H9 (cell line): Measurements from ENCODE around the gene TSPEAR. TPM values are rescaled to one million over a fixed set of nuclear protein-coding genes. Genes with fewer than 3 reads are reported as not detected.

Source experiments
- DNase-seq: peaks from one replicate; pipeline ENCODE4 v3.0.0-alpha.2; 2017
- H2AFZ ChIP-seq: one replicate; pipeline ENCODE4 v1.6.1; 2013; ENCODE audit warnings: mild to moderate bottlenecking, low read length, control low read depth, moderate library complexity
- H2AK5ac ChIP-seq: 2 replicates; pipeline ENCODE4 v1.6.1; 2013; ENCODE audit warnings: low read length, control low read depth, mixed read lengths; ENCODE audit not compliant: insufficient read length
- H2BK120ac ChIP-seq: one replicate; pipeline ENCODE4 v1.6.1; 2013; ENCODE audit warnings: low read depth, mild to moderate bottlenecking, low read length, control low read depth, inconsistent platforms; ENCODE audit not compliant: poor library complexity, severe bottlenecking
- H2BK12ac ChIP-seq: 2 replicates; pipeline ENCODE4 v1.6.1; 2013; ENCODE audit warnings: low read length, control low read depth, mixed read lengths, low read depth; ENCODE audit not compliant: insufficient read length
- H2BK15ac ChIP-seq: 2 replicates; pipeline ENCODE4 v1.6.1; 2013; ENCODE audit warnings: low read depth, low read length, control low read depth
- H2BK20ac ChIP-seq: one replicate; pipeline ENCODE4 v1.6.1; 2013; ENCODE audit warnings: low read depth, mild to moderate bottlenecking, low read length, control low read depth, inconsistent platforms; ENCODE audit not compliant: poor library complexity, severe bottlenecking
- H2BK5ac ChIP-seq: 2 replicates; pipeline ENCODE4 v1.6.1; 2013; ENCODE audit warnings: low read length, control low read depth, mixed read lengths; ENCODE audit not compliant: insufficient read length
- H3K14ac ChIP-seq: 2 replicates; pipeline ENCODE4 v1.6.1; 2013; ENCODE audit warnings: low read length, control low read depth; ENCODE audit not compliant: insufficient read depth
- H3K18ac ChIP-seq: 2 replicates; pipeline ENCODE4 v1.6.1; 2013; ENCODE audit warnings: low read depth, mild to moderate bottlenecking, mixed read lengths, low read length, control low read depth; ENCODE audit not compliant: insufficient read length
- H3K23ac ChIP-seq: 2 replicates; pipeline ENCODE4 v1.6.1; 2013; ENCODE audit warnings: low read length, control low read depth, mixed read lengths, low read depth; ENCODE audit not compliant: insufficient read length
- H3K23me2 ChIP-seq: 2 replicates; pipeline ENCODE4 v1.6.1; 2013; ENCODE audit warnings: low read depth, mild to moderate bottlenecking, mixed read lengths, low read length, control low read depth; ENCODE audit not compliant: insufficient read length, poor library complexity, severe bottlenecking
- H3K27ac ChIP-seq: 2 replicates; pipeline ENCODE4 v1.5.1; 2013; ENCODE audit warnings: low read length, control low read depth, mixed read lengths, low read depth; ENCODE audit not compliant: insufficient read length
- H3K27me3 ChIP-seq: 2 replicates; pipeline ENCODE4 v1.6.1; 2013; ENCODE audit warnings: low read length, control low read depth, inconsistent platforms; ENCODE audit not compliant: insufficient read depth
- H3K4ac ChIP-seq: 2 replicates; pipeline ENCODE4 v1.6.1; 2013; ENCODE audit warnings: low read depth, mild to moderate bottlenecking, control low read depth, inconsistent platforms, low read length, moderate library complexity
- H3K4me1 ChIP-seq: 2 replicates; pipeline ENCODE4 v1.6.1; 2013; ENCODE audit warnings: low read length, control low read depth, inconsistent platforms; ENCODE audit not compliant: insufficient read depth
- H3K4me2 ChIP-seq: 2 replicates; pipeline ENCODE4 v1.6.1; 2013; ENCODE audit warnings: low read length, control low read depth, mixed read lengths; ENCODE audit not compliant: insufficient read length, insufficient read depth
- H3K56ac ChIP-seq: 2 replicates; pipeline ENCODE4 v1.6.1; 2013; ENCODE audit warnings: low read depth, mild to moderate bottlenecking, mixed read lengths, low read length, control low read depth; ENCODE audit not compliant: insufficient read length
- H3K79me1 ChIP-seq: 2 replicates; pipeline ENCODE4 v1.6.1; 2013; ENCODE audit warnings: low read depth, mild to moderate bottlenecking, moderate library complexity, low read length, control low read depth, inconsistent platforms; ENCODE audit not compliant: insufficient read depth, poor library complexity, severe bottlenecking
- H3K79me2 ChIP-seq: 2 replicates; pipeline ENCODE4 v1.6.1; 2013; ENCODE audit warnings: low read length, control low read depth, inconsistent platforms; ENCODE audit not compliant: insufficient read depth
- H3K9ac ChIP-seq: 2 replicates; pipeline ENCODE4 v1.6.1; 2013; ENCODE audit warnings: low read length, control low read depth, mixed read lengths; ENCODE audit not compliant: insufficient read length; ENCODE audit errors: extremely low read depth
- H3K9me3 ChIP-seq: one replicate; pipeline ENCODE4 v1.6.1; 2013; ENCODE audit warnings: low read depth, low read length, inconsistent platforms; ENCODE audit not compliant: control insufficient read depth
- H3T11ph ChIP-seq: one replicate; pipeline ENCODE4 v1.6.1; 2013; ENCODE audit warnings: mild to moderate bottlenecking, low read length, control low read depth, inconsistent platforms
- H4K20me1 ChIP-seq: one replicate; pipeline ENCODE4 v1.6.1; 2013; ENCODE audit not compliant: control insufficient read depth, insufficient read length, insufficient read depth
- H4K5ac ChIP-seq: 2 replicates; pipeline ENCODE4 v1.6.1; 2013; ENCODE audit warnings: low read depth, mild to moderate bottlenecking, mixed read lengths, low read length, control low read depth; ENCODE audit not compliant: insufficient read length
- H4K8ac ChIP-seq: replicated peaks from 2 replicates; pipeline ENCODE4 v1.6.1; 2013; ENCODE audit warnings: low read length, control low read depth, mixed read lengths, low read depth; ENCODE audit not compliant: insufficient read length
- H4K91ac ChIP-seq: 2 replicates; pipeline ENCODE4 v1.6.1; 2013; ENCODE audit warnings: low read depth, mild to moderate bottlenecking, moderate library complexity, mixed read lengths, low read length, control low read depth; ENCODE audit not compliant: insufficient read length
- H3K27ac Mint-ChIP-seq, 3 experiments: 2 replicates in 2 of 3; 3 replicates in 1 of 3; pipeline ENCODE4 v1.8.0; 2020 to 2021; ENCODE audit warnings: mixed read lengths in 3 of 3, mild to moderate bottlenecking in 1 of 3, moderate library complexity in 1 of 3
- H3K27me3 Mint-ChIP-seq: 2 replicates; pipeline ENCODE4 v1.8.0; 2021; ENCODE audit warnings: low read depth, mild to moderate bottlenecking, moderate library complexity, mixed read lengths
- H3K36me3 Mint-ChIP-seq, 3 experiments: 2 replicates in 2 of 3; 3 replicates in 1 of 3; pipeline ENCODE4 v1.8.0; 2020 to 2021; ENCODE audit warnings: low read depth in 3 of 3, mixed read lengths in 3 of 3; ENCODE audit not compliant: insufficient read depth in 1 of 3
- H3K4me1 Mint-ChIP-seq, 2 experiments: 2 replicates each; pipeline ENCODE4 v1.8.0; 2020; ENCODE audit warnings: mixed read lengths in 2 of 2
- H3K4me3 Mint-ChIP-seq, 2 experiments: 2 replicates in 1 of 2; 3 replicates in 1 of 2; pipeline ENCODE4 v1.8.0; 2020 to 2021; ENCODE audit warnings: mild to moderate bottlenecking in 2 of 2, mixed read lengths in 2 of 2, moderate library complexity in 1 of 2
- H3K9me3 Mint-ChIP-seq, 2 experiments: 2 replicates in 1 of 2; 3 replicates in 1 of 2; pipeline ENCODE4 v1.8.0; 2020; ENCODE audit warnings: mild to moderate bottlenecking in 2 of 2, mixed read lengths in 2 of 2, moderate library complexity in 1 of 2
- WGBS: extraction: QIAGEN DNeasy Blood & Tissue Kit; methylation state at CpG from one replicate; pipeline ENCODE4 v1.1.7; 2013; ENCODE audit warnings: missing lambda C conversion rate, low lambda C conversion rate, mixed read lengths; ENCODE audit not compliant: insufficient read length; ENCODE audit errors: extremely low coverage; 5-methylcytosine and 5-hydroxymethylcytosine counted together
- total RNA-seq: library from RNA; stranded (reverse); gene quantifications from 2 replicates; pipeline ENCODE4 v1.2.1, GENCODE V29; 2021
- TF ChIP-seq, protein P1 (sequence below): fragments of 200-600 bp; sonication (generic); conservative IDR thresholded peaks from 3 replicates; pipeline ENCODE4 v1.8.0; 2021; ENCODE audit warnings: antibody characterized with exemption, mild to moderate bottlenecking

The TSPEAR gene
- total RNA-seq, 1 experiment from 2014 or later = 1.3 TPM

DNA sequence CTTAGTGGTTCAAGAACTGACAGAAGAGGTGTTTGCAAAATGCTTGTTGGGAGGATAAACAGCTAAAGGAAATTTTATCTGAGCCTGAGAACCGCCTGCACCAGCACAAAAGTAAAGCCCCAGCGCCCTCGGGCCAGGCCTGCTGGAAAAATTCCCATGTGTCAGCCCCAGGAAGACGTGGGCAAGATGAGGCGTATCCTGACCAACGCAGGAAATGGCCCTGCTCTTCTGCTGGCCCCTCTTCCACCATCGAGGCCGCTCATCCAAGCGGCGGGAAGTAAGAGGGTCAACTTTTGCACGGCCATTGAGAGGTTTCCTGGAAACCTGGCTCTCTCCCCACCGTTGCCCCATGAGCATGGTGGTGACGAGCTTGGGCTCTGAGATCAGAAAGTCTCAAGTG, 216.4 kb downstream of the TSPEAR start:
- Histone ChIP-seq H2AFZ (no peak overlapping the region), H3K23ac (no peak overlapping the region), H3K56ac (no peak overlapping the region), H3K18ac (no peak overlapping the region), H2BK120ac (no peak overlapping the region), H2BK15ac (no peak overlapping the region), H3T11ph (no peak overlapping the region), H3K9ac (no peak overlapping the region), H3K27ac (no peak overlapping the region), H3K4me1 (peaks cover 4% of the 10 kb centered on the region; the same call in 1 of the 2 replicates), H4K91ac (no peak overlapping the region), H2BK12ac (no peak overlapping the region), H4K8ac (no peak overlapping the region), H3K9me3 (peaks cover 24% of the 10 kb centered on the region), H2BK5ac (no peak overlapping the region), H3K79me1 (peaks cover 2% of the 10 kb centered on the region), H3K14ac (no peak overlapping the region), H3K23me2 (no peaks in the 10 kb centered on the region), H3K4ac (no peak overlapping the region), H4K20me1 (no peaks in the 10 kb centered on the region), H3K79me2 (no peaks in the 10 kb centered on the region; the same call in 1 of the 2 replicates), H2AK5ac (no peak overlapping the region), H2BK20ac (no peak overlapping the region), H3K4me2 (no peak overlapping the region), H3K27me3 (no peaks in the 10 kb centered on the region), H4K5ac (no peak overlapping the region)
- Mint-ChIP-seq H3K9me3 (peaks cover 21 to 29% of the 10 kb centered on the region in 2 experiments), H3K4me1 (peaks cover 26 to 29% of the 10 kb centered on the region in 2 experiments), H3K27me3 (peaks cover 2% of the 10 kb centered on the region; the same call in 1 of the 2 replicates), H3K4me3 (no peak overlapping the region), H3K27ac (no peak overlapping the region), H3K36me3 (peaks cover 33 to 48% (median 35%) of the 10 kb centered on the region in 3 experiments)
- TF ChIP-seq, protein P1, sequence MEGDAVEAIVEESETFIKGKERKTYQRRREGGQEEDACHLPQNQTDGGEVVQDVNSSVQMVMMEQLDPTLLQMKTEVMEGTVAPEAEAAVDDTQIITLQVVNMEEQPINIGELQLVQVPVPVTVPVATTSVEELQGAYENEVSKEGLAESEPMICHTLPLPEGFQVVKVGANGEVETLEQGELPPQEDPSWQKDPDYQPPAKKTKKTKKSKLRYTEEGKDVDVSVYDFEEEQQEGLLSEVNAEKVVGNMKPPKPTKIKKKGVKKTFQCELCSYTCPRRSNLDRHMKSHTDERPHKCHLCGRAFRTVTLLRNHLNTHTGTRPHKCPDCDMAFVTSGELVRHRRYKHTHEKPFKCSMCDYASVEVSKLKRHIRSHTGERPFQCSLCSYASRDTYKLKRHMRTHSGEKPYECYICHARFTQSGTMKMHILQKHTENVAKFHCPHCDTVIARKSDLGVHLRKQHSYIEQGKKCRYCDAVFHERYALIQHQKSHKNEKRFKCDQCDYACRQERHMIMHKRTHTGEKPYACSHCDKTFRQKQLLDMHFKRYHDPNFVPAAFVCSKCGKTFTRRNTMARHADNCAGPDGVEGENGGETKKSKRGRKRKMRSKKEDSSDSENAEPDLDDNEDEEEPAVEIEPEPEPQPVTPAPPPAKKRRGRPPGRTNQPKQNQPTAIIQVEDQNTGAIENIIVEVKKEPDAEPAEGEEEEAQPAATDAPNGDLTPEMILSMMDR = no peak
- WGBS = no CpG with 5 or more reads among the region's 13 CpGs
- DNase-seq = no peak
